ENCODE measurements around the gene TNFRSF19.

GRCh38 chr13:23644126-23644419 is 73.9 kb downstream of the TNFRSF19 start:
- no peak for TF ChIP-seq POLR2A (IDR thresholded peaks at IDR 0.05; ENCODE audit: extremely low read depth, insufficient read length)
- no peak for TF ChIP-seq MYC (IDR thresholded peaks at IDR 0.05; ENCODE audit: low read depth, low read length)
- TF ChIP-seq CTCF (IDR thresholded peaks at IDR 0.05; ENCODE audit: low read depth, low read length): no peak
- TF ChIP-seq MAX (IDR thresholded peaks at IDR 0.05; ENCODE audit: low read depth, low read length): no peak
